Myometrial cell (primary cell): ENCODE measurements around the gene SUMF1. TPM values are rescaled to one million over a fixed set of nuclear protein-coding genes. Genes with fewer than 3 reads are reported as not detected.

ENCODE experiments used
- total RNA-seq: library from RNA; depleted of rRNA; stranded (reverse); fragments of >200 nt; gene quantifications from 2 replicates; pipeline ENCODE4 v1.2.3, GENCODE V29; 2015

The SUMF1 gene
- total RNA-seq = 40.4 and 52.8 TPM in 2 replicates

GRCh38 chr3:4466741-4467521, at the start of gene SUMF1:
Gene SUMF1, minus strand, starts transcription at chr3:4467269. Its CDS starts 24 bp downstream, at chr3:4467245.

GRCh38 chr3:4493014-4493940, 26.2 kb upstream of the SUMF1 start, which contains the start of gene ITPR1:
Gene ITPR1, plus strand, starts transcription at chr3:4493348. Its CDS starts 23,144 bp downstream, at chr3:4516492.

Other genes starting within 250 kb of the SUMF1 start
- 8.0 and 17.0 TPM in 2 replicates for gene SETMAR, start 163.9 kb downstream of the SUMF1 start, total RNA-seq
- gene ITPR1, start 26.1 kb upstream of the SUMF1 start, total RNA-seq = 6.3 and 9.6 TPM in 2 replicates